Lower lobe of right lung (tissue), 2 donors: ENCODE results near the gene ORMDL3. TPM values are rescaled to one million over a fixed set of nuclear protein-coding genes. Genes with fewer than 3 reads are reported as not detected.

Experiments
- ATAC-seq, 2 donors: fragments of 200-7000 bp; cut with Tn5 transposase; one replicate each; pipeline ENCODE4 v1.9.1; 2020 to 2022; ENCODE audit warnings: mild to moderate bottlenecking in 2 of 2, moderate library complexity in 2 of 2
- DNase-seq: peaks from one replicate; pipeline ENCODE4 v3.0.0-alpha.2; 2020
- H3K27ac ChIP-seq: fragments of 200-600 bp; one replicate; pipeline ENCODE4 v1.8.0; 2022
- H3K27me3 ChIP-seq: fragments of 200-600 bp; one replicate; pipeline ENCODE4 v1.8.0; 2022; ENCODE audit warnings: low read depth
- H3K36me3 ChIP-seq: fragments of 200-600 bp; one replicate; pipeline ENCODE4 v1.8.0; 2022; ENCODE audit warnings: mild to moderate bottlenecking
- H3K4me1 ChIP-seq: fragments of 200-600 bp; one replicate; pipeline ENCODE4 v1.8.0; 2022
- H3K4me3 ChIP-seq: fragments of 200-600 bp; one replicate; pipeline ENCODE4 v1.8.0; 2022; ENCODE audit warnings: mild to moderate bottlenecking
- H3K9me3 ChIP-seq: fragments of 200-600 bp; one replicate; pipeline ENCODE4 v1.8.0; 2022
- intact Hi-C: fragments of 100-400 bp; cut with DNase I; formaldehyde crosslinking; loops from one replicate; pipeline ENCODE4 v1.11.0; 2022
- total RNA-seq: library from RNA; stranded (reverse); fragmentation: NEBNext Ultra II Directional; extraction: Animal tissue kit (Norgen Biotek cat#: 25700); gene quantifications from one replicate; pipeline ENCODE4 v1.2.1, GENCODE V29; 2021
- TF ChIP-seq, protein P1 (sequence below): fragments of 200-600 bp; IDR thresholded peaks from one replicate; pipeline ENCODE4 v1.8.0; 2022; ENCODE audit warnings: antibody characterized with exemption, mild to moderate bottlenecking
- donor health status: DM: no; HTN: yes; CAD: no; lungs with severe emphysema.

Gene ORMDL3
- total RNA-seq, 1 donor from 2014 or later, result 61.3 TPM

DNA sequence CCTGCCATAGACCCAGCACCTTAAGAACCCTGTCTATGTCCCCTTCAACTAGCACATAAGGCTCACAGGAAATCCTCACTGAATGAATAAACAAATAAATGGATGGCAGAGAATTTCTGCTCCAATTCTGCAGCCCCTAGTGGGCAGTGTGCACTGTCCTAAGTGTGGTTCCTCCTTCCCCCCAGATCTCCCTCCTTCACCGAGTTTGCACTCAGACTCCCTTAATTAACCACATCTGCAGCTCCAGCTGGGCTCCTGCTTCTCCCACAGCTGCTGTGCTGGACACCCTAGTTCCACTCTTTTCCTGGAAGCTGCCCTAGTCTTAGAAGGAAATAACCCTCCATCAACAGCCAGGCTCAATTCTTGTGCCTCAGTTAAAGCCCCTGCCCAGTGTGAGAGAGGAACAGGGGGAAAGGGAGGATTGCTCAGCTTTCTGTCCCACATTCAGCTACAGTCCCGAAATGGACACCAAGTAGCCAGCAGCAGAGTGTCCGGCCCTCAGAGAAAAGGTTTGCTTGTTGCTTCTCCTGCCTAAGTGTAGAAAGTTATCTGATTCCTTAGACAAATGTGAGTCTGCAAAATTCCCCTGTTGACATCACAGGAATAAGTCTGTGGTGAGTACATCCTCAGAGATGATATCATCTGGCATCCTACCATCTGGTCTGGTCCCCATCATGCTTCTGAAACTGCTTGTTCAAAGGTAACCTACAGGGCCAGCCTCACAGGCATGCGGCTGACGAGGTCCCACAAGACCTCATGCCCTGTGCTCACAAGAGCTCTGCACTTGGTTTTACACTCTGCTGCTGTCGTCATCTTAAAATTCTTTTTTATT, 12.4 kb upstream of the ORMDL3 start:
- no peaks in the 10 kb centered on the region for H3K36me3 ChIP-seq
- H3K27me3 ChIP-seq, result no peaks in the 10 kb centered on the region
- ATAC-seq, result peak in 1 of 2 donors; percentile 51
- no peak overlapping the region for H3K27ac ChIP-seq
- no peak for DNase-seq
- intact Hi-C loops, result no loop called here
- no peaks in the 10 kb centered on the region for H3K9me3 ChIP-seq
- no peaks in the 10 kb centered on the region for H3K4me1 ChIP-seq
- H3K4me3 ChIP-seq, result no peak overlapping the region
- TF ChIP-seq, protein P1, sequence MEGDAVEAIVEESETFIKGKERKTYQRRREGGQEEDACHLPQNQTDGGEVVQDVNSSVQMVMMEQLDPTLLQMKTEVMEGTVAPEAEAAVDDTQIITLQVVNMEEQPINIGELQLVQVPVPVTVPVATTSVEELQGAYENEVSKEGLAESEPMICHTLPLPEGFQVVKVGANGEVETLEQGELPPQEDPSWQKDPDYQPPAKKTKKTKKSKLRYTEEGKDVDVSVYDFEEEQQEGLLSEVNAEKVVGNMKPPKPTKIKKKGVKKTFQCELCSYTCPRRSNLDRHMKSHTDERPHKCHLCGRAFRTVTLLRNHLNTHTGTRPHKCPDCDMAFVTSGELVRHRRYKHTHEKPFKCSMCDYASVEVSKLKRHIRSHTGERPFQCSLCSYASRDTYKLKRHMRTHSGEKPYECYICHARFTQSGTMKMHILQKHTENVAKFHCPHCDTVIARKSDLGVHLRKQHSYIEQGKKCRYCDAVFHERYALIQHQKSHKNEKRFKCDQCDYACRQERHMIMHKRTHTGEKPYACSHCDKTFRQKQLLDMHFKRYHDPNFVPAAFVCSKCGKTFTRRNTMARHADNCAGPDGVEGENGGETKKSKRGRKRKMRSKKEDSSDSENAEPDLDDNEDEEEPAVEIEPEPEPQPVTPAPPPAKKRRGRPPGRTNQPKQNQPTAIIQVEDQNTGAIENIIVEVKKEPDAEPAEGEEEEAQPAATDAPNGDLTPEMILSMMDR, result peak; percentile 30

GRCh38 chr17:39939106-39939505, 11.7 kb upstream of the ORMDL3 start:
- H3K27me3 ChIP-seq, result no peaks in the 10 kb centered on the region
- TF ChIP-seq, protein P1, result no peak
- ATAC-seq, result no peak
- no peaks in the 10 kb centered on the region for H3K9me3 ChIP-seq
- H3K4me3 ChIP-seq, result no peak overlapping the region
- DNase-seq, result no peak
- H3K4me1 ChIP-seq, result no peaks in the 10 kb centered on the region
- H3K36me3 ChIP-seq, result no peaks in the 10 kb centered on the region
- no peak overlapping the region for H3K27ac ChIP-seq
- intact Hi-C loops, result no loop called here

DNA sequence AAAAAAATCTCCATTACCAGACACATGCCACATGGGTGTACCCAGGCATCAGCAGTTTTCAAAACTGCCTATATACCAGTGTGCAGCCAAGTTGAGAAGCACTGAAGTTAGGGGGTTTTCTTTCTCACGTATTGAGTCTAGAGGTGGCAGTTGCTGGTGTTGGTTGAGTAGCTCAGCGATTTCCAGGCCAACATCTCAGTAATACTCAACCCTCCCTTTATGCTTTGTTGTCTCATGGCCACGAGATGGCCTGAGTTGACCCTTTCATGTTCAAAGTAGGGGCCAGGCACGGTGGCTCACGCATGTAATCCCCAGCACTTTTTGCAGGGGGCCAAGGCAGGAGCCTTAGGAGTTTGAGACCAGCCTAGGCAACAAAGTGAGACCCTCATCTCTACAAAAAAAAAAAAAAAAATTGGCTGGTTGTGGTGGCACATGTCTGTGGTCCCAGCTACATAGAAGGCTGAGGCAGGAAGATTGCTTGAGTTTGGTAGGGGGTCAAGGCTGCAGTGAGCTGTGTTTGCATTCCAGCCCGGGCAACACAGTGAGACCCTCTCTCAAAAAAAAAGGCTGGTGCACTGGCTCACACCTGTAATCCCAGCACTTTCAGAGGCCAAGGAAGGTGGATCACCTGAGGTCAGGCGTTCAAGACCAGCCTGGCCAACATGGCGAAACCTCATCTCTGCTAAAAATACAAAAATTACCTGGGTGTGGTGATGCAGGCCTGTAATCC, 10.9 kb upstream of the ORMDL3 start:
- no peaks in the 10 kb centered on the region for H3K9me3 ChIP-seq
- DNase-seq, result no peak
- TF ChIP-seq, protein P1, result no peak
- no peak overlapping the region for H3K27ac ChIP-seq
- intact Hi-C loops, result no loop called here
- no peak overlapping the region for H3K4me3 ChIP-seq
- H3K36me3 ChIP-seq, result no peaks in the 10 kb centered on the region
- ATAC-seq, result no peak
- no peaks in the 10 kb centered on the region for H3K4me1 ChIP-seq
- no peaks in the 10 kb centered on the region for H3K27me3 ChIP-seq

GRCh38 chr17:39937447-39937846, 10.0 kb upstream of the ORMDL3 start:
- TF ChIP-seq, protein P1, result no peak
- H3K27me3 ChIP-seq, result no peaks in the 10 kb centered on the region
- H3K4me3 ChIP-seq, result no peak overlapping the region
- ATAC-seq, result no peak
- no peaks in the 10 kb centered on the region for H3K36me3 ChIP-seq
- no peak overlapping the region for H3K27ac ChIP-seq
- intact Hi-C loops, result no loop called here
- DNase-seq, result no peak
- H3K9me3 ChIP-seq, result no peaks in the 10 kb centered on the region
- no peaks in the 10 kb centered on the region for H3K4me1 ChIP-seq

GRCh38 chr17:39935909-39936308, 8.5 kb upstream of the ORMDL3 start:
- DNase-seq (no peak), ATAC-seq (peak in 1 of 2 donors; percentile 12)
- H3K4me1 ChIP-seq, result no peaks in the 10 kb centered on the region
- intact Hi-C loops, result no loop called here
- H3K4me3 ChIP-seq, result no peak overlapping the region
- no peaks in the 10 kb centered on the region for H3K36me3 ChIP-seq
- no peaks in the 10 kb centered on the region for H3K9me3 ChIP-seq
- no peaks in the 10 kb centered on the region for H3K27me3 ChIP-seq
- TF ChIP-seq, protein P1, result no peak
- no peak overlapping the region for H3K27ac ChIP-seq
